22Rv1 (cell line): ENCODE measurements around the gene ENOPH1.

Source experiments
- H3K27ac ChIP-seq: fragments of 450-650 bp; 2 replicates; pipeline ENCODE4 v1.5.1; 2017
- ZFX ChIP-seq: fragments of 450-650 bp; IDR thresholded peaks from 2 replicates; pipeline ENCODE4 v1.6.1; 2017; ENCODE audit warnings: antibody characterized with exemption, borderline replicate concordance
- TF ChIP-seq, protein P1 (sequence below): fragments of 450-650 bp; IDR thresholded peaks from 2 replicates; pipeline ENCODE4 v1.5.1; 2017; ENCODE audit warnings: mild to moderate bottlenecking

ENOPH1 gene

DNA sequence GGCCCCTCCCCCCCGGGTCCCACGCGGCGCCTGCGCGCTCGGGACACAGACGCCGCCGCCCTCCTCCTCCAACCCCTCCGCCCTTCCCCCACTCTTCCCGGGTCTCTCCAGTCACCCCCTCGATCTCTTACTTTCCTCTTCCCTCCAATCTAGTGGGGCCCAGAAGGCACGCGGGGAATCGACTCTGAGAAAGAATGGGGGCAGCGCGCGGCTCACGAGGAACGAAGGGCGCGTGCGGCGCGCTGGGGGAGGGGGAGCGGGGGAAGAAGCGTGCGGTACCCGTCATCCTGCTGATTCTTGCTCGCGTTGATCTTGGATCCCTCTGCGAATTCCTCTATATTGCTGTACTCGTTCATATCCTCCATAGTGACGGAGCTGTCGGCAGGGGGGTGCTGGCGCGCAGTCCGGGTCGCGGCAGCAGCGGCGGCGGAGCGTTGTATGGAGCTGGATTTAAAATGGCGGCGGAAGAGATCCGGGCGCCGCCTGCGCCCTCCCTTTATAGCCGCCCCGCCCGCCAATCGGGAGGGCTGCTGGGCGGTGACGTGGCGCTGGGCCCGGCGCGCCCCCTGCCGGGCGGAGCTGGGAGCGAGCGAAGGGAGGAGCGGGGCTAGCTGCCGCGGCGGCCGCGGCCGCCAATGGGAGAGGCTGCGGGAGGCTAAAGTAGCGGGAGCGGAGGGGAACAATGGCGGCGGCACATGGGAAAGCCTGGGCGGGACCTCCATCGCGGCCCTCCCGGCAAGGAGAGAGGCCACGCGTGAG lies 1.2 kb upstream of the ENOPH1 start:
- TF ChIP-seq ZFX, result no peak
- TF ChIP-seq, protein P1, sequence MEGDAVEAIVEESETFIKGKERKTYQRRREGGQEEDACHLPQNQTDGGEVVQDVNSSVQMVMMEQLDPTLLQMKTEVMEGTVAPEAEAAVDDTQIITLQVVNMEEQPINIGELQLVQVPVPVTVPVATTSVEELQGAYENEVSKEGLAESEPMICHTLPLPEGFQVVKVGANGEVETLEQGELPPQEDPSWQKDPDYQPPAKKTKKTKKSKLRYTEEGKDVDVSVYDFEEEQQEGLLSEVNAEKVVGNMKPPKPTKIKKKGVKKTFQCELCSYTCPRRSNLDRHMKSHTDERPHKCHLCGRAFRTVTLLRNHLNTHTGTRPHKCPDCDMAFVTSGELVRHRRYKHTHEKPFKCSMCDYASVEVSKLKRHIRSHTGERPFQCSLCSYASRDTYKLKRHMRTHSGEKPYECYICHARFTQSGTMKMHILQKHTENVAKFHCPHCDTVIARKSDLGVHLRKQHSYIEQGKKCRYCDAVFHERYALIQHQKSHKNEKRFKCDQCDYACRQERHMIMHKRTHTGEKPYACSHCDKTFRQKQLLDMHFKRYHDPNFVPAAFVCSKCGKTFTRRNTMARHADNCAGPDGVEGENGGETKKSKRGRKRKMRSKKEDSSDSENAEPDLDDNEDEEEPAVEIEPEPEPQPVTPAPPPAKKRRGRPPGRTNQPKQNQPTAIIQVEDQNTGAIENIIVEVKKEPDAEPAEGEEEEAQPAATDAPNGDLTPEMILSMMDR, result peak; percentile 96
- peak overlapping the region; percentile 99 for H3K27ac ChIP-seq

DNA sequence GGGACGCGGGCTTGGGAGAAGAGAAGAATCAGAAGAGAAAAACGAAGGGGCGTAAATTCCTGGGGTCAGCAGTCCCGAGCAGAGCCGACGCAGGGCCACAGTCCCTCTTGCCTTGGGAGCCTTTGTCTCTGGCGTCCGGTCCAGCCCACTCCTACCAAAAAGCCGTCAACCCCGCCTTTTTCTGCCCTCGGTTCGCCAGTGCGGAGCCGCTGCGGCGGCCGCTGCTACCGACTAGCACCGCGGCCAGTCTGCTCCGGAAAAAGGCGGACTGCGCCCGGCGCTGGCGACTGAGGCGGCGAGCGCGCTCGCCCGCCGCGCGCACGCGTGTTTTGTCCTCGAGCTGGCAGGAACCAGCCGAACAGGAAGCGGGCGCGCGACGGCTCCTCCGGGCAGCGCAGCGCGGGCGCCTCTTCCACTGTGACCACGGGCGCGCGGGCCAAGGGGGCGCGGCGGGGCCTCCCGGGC lies 630 bp upstream of the ENOPH1 start:
- TF ChIP-seq, protein P1, result peak; percentile 26
- TF ChIP-seq ZFX, result no peak

DNA sequence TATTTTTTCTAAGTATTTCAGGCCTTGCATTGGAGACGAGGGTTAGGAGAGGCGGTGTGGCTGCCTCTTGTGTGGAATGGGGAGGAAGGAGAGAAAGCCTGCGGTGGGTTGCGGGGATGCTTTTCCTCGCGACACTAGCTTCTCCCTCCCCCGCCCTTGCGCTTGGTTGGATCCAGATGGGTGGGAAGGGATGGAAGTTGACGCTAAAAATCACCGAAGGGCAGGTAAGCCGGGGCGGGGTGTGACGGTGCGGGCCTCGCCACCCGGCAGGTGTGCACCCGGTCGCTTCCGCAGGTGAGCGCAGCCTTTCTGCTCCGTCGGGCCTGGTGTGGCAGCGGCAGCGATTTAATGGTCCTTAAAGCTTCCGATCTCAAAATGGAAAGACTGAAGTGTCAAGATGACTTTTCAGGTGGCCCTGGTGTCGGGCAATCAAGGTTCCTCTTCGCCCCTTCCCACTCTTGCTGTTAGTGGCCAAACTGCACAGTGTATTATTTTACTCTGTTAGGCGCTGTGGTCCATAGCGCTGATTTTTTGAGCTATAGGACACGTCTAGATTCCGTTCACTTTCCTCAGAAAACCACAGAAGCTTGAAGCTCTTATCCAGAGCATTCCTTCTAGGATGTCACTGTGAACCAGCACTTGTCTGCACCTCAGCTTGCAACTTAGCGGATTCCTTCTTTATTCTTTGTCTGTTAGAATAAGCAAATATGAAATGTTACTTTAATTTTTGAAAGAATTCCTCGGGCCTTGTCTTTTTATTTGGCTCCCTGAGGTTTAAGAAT lies 765 bp downstream of the ENOPH1 start:
- peak overlapping the region; percentile 99 for H3K27ac ChIP-seq

More for the DNA sequence above, 630 bp upstream of the ENOPH1 start:
- peak overlapping the region; percentile 99 for H3K27ac ChIP-seq

DNA sequence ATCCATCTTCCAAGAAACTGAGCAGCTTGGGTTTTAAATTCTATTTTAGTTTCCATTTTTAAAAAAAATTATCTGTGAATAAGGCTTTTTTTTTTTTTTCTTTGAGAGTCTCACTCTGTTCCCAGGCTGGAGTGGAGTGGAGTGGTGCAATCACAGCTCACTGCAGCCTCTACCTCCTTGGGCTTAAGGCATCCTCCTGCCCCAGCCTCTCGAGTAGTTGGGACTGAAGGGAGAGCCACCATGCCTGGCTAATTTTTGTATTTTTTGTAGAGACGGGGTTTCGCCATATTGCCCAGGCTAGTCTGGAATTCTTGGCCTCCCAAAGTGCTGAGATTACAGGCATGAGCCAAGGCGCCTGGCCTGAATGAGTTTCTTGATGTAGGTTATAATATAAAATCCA lies 1.4 kb downstream of the ENOPH1 start:
- H3K27ac ChIP-seq, result no peak overlapping the region

More for the DNA sequence above, 765 bp downstream of the ENOPH1 start:
- no peak for TF ChIP-seq ZFX
- TF ChIP-seq, protein P1, result no peak

DNA sequence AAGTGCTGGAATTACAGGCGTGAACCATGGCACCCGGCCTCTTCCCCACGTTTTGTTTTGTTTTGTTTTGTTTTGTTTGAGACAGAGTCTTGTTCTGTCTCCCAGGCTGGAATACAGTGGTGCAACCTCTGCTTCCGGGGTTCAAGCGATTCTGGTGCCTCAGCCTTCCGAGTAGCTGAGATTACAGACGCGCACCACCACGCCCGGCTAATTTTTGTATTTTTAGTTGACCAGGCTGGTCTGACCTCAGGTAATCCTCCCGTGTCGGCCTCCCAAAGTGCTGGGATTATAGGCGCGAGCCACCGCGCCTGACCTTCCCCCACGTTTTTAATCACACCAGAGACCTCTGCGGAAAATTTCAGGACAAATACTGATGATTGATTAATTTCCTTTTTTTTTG lies 2.2 kb downstream of the ENOPH1 start:
- no peak overlapping the region for H3K27ac ChIP-seq
- TF ChIP-seq, protein P1, result no peak
- no peak for TF ChIP-seq ZFX

More for the DNA sequence above, 1.4 kb downstream of the ENOPH1 start:
- TF ChIP-seq, protein P1, result no peak
- TF ChIP-seq ZFX, result no peak

DNA sequence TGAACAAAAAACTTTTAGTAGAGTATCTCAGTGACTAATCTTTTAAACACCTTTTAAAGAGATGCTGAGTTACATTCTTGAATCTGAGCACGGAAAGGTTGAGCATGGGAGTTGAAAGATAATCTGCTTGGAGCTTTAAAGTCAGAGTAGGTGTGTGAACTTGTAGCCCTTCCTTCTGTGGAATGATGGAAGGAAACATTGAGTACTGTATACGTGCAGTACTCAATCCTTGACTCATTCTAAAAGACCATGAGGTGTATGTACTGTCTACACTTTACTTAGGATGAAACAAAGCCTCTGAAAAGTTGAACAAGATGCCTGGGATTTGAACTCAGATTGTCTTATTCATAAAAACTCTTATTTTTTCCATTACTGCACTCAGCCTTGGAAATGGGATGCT lies 3.4 kb downstream of the ENOPH1 start:
- TF ChIP-seq, protein P1, result no peak
- TF ChIP-seq ZFX, result no peak
- no peak overlapping the region for H3K27ac ChIP-seq
